GM18526 (cell line): Measurements from ENCODE around the gene SLC37A3.

Experiments used
- POLR2A ChIP-seq: IDR thresholded peaks from 3 replicates; pipeline ENCODE4 v1.6.1; 2011; ENCODE audit not compliant: insufficient read length; ENCODE audit errors: extremely low read depth

Gene SLC37A3

DNA sequence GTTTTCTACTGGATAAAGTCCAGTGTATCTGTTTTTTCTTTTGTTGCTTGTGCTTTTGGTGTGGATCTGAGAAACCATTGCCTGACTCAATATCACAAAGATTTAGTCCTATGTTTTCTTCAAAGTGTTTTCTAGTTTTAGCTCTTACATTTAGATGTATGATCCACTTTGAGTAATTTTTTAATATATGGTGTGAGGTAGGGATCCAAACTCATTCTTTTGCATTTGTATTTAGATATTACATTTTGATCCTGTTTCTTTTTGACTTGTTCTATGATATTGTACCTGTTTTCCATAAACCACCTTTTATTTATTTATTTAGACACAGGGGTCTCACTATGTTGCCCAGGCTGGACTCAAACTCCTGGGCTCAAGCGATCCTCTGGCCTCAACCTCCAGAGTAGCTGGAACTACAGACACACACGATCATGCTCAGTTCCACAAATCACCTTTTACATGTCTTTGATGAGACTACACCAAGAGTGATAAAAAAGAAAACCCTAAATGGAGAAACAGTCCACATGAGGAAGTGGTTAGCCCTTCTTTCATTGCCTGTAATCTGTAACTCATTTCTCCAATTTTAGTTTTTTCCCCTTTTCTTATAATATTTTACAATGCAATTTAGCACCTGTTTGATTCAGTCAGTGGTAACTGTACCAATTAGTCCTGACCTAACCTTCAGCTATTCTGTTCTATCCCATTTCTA is 86.0 kb downstream of the SLC37A3 start:
- TF ChIP-seq POLR2A = no peak

DNA sequence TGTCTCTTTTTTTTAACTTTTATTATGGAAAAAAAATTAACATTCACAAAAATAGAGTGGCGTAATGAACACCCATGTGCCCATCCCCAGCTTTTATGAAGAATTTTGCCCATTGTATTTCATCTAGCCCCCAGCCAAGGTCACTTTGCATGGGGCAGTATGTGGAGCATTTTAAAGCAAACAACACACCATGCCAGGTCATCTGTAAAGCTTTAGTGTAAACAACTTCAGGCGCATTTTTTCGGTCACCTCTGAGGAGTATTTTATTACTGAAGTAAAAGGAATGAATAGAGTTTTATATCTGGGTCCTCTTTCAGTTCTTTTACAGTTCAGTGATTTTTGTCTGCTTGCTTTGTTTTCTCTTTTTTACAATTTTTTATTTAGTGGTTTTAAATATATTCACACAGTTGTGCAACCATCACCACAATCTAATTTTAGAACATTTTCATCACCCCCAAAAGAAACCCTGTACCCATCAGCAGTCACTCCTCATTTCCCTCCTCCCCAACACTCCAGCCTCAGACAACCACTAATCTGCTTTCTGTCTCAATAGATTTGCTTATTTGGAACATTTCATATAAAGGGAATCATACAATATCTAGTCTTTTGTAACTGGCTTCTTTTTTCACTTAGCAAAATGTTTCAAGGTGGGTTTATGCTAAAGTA is 87.9 kb downstream of the SLC37A3 start:
- TF ChIP-seq POLR2A = no peak

DNA sequence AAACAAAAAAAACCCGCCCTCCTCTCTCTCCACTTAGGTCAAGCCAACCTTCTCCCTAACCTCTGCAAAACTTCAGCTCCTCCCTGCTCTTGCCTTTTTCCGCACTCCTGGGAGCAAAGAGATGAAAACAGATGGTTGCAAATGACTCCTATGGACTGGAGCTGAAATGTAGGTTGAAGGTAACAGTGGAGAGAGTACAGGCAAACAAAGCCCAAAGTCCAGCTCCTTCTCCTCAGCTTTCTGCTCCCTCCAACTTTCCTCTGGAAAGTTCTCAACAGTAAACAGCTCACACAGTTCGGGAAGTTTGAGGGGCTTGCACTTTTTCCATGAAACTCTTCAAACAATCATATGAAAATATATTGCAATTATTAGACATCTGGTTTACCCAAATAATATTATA is 90.3 kb downstream of the SLC37A3 start:
- TF ChIP-seq POLR2A = no peak

DNA sequence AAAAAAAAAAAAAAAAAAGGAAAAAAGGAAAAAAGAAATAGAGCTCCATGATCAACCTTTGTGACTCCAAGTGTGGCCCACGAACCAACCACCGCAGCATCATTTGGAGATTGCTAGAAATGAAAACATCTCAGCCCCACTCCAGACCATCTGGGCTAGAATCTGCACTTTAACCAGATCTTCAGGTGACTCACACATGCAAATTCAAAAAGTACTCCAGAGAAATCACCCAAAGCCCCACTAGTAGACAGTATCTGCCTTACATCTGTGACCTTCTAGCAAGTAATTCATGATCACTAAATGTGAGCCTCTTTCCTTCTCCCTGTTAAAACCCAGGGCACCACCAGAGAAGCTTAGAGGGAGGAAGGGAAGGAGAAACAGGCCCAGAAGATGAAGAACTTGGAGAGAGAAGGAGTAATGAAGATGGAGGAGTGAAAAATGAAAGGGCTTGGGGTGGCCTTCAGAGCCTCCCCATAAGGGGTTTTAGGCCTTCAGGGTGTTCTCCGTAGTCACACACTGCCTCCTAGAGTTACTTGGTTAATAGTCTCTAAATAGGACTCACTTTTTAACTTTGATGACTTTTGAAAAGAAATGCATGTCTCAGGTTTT is 94.0 kb downstream of the SLC37A3 start:
- TF ChIP-seq POLR2A = no peak

DNA sequence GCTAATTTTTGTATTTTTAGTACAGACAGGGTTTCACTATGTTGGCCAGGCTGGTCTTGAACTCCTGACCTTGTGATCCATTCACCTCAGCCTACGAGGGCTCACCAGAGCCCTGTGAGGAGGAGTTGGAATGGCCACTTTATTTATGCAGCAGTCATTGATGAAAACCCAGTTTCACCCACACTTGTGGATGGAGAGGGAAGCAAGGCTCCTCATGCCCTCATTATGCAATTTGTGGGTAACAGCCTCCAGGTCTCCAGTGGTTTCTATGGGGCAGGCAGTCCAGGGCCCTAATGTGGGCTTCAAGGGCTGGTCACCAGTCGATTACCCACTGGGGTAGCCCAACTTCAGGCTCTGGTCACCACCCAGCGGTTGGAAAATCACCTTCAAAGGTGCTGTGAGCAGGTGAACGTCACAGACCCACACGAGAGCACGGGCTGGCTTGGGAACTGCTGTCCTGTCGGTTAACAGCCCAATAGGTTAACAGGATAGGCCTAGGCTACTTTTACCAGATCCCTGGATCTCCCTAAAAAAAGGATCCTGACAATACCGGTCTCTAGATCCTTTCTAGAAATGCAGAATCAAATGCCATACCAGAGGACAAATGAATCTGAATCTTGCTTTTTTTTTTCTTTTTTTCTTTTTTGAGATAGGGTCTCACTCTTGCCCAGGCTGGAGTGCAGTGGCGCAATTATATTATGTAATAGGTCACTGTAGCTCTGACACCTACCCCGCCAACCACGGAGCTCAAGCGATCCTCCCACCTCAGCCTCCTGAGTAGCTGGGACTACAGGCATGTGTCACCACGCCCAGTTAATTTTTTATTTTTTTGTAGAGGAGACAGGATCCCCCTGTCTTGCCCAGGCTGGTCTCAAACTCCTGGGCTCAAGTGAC is 97.8 kb downstream of the SLC37A3 start:
- no peak for TF ChIP-seq POLR2A

DNA sequence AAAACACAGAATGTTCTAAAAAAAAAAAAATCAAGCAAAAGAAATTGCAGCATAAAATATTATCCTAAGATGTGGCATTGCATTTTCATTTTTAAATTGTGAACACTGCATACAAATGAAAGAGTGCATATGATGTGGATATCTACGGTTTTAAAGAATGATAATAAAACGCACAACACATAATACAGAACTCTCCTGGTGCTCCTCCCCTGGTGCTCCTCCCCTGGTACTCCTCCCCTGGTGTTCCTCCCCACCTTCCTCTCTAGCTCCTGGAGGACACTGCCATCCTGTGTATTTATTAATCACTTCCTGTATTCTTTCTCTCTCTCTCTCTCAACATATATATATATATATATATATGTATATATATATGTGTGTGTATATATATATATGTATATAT is 100.1 kb downstream of the SLC37A3 start:
- no peak for TF ChIP-seq POLR2A

DNA sequence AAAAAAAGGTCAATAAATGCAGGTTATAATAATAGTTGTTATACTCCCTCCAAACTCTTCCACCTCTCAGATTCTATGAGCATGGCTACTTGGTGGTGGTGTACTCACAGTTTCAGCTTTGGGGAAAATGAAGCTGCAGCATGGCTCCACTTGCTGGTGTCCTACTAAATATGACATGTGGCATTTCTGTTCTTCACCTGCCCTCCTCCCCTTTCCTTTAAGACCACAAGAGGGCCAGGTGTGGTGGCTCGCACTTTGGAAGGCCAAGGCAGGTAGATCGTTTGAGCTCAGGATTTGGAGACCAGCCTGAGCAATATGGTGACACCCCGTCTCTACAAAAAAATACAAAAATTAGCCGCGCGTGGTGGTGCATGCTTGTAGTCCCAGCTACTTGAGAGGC is 101.1 kb downstream of the SLC37A3 start:
- TF ChIP-seq POLR2A = no peak

DNA sequence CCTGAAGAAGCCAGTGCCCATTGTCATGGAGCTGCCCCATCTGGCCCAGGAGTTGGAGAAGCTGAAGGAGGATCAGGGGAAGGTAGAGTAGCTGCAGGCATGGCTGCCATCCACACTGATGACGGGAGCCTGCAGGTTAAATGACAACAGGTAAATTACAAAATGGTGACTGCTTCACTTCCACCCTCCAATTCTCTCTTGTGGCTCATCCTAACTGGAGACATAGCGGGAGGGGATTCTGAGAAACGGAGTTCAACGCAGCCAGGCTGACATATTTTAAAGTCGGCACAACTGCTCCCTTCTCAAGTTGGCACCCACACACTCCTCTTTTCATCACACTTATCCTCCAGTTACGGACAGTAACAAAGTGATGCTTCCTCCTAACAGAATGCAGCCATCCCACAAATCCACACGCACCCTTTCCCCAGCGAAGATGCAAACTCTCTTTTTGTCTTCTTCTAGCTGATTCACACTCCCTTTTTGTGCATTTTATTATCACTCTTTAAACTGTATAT is 103.0 kb downstream of the SLC37A3 start:
- no peak for TF ChIP-seq POLR2A

DNA sequence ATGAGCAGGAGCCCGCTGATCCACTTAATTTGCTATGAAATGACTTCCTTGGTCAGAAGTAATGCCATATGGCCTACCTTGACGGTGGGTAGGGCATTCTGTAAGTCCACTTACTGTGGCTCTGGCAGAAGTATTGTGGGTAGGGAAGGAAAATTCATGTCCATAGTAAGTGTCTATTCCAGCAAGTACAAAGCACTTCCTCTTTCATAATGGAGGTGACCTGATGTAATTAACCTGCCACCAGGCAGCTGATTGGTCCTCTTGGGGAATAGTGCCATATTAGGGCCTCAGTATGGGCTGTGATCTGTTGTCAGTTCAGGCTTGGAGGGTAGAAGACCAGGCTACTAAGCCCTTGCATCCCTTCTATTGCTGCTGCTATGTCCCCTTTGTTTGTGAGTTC is 103.9 kb downstream of the SLC37A3 start:
- TF ChIP-seq POLR2A = no peak

DNA sequence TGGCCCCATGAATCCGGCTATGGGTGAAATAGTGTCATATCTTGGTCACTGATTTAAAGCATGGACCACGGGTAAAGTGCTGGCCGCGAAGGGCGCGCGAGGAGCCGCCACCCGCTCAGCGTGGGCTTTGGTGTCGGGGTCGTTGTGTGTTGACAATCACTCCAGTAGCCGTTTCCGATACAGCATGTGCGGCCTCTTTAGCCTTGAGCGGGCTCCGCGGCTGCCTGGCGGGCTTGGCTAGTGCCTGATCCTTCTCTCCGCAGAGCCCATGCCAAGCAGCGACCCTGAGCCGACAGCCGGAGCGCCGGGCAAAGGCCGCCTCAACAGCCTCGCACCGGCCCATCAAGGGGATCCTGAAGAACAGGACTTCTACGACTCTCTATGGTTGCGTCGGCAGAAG is 105.9 kb downstream of the SLC37A3 start:
- TF ChIP-seq POLR2A = no peak

DNA sequence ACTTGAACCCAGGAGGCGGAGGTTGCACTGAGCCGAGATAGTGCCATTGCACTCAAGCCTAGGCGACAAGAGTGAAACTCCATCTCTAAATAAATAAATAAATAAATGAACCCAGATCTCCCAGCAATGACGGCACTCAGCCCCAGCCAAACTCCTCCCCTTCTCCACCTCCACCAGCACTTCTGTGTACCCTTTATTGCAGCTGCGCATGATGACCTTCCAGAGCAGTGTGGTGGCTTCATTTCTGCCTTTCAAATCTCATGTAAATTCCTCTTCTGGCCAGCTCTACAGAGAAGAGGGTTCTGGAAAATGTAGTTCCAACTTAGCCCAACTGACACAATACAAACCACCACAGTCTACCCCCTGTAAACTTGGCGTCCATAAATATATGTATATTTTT is 108.5 kb downstream of the SLC37A3 start:
- TF ChIP-seq POLR2A = no peak

DNA sequence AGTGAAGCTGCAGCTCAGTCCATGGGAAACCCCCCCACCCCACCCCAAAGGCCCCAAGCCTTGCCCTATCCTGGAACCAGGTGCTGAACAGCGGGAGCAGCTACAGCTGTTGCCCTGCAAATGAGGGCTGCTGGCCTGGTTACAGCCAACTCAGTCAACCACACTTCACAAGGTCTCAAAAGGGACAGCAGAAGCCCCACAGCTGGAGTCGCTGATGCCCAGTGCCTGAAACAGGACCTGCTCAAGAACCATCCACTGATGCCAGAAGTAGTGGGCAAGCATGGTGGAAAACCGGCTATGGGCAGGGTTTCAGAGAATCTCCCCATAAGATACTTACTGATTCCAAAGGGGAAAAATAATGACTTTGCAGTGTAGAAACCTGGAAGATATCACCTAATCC is 110.3 kb downstream of the SLC37A3 start:
- TF ChIP-seq POLR2A = no peak

DNA sequence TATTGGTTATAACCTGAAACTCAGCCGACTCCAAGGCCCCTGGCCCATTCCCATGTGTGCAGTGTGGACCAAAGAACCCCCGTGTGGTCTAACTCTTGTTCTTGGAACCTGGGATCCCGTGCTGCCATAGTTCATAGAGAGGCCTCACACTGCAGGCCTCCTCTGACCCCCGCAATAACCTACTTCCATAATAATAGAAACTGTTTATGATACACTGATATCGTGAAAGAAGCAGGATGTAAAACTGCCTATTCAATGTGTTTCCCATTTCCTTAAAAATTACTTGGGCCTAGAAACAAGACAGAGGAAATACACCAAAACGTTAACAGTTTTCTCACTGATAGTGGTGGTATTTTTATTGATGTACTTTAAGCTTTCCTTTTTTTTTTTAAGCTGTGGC is 112.4 kb downstream of the SLC37A3 start:
- no peak for TF ChIP-seq POLR2A

DNA sequence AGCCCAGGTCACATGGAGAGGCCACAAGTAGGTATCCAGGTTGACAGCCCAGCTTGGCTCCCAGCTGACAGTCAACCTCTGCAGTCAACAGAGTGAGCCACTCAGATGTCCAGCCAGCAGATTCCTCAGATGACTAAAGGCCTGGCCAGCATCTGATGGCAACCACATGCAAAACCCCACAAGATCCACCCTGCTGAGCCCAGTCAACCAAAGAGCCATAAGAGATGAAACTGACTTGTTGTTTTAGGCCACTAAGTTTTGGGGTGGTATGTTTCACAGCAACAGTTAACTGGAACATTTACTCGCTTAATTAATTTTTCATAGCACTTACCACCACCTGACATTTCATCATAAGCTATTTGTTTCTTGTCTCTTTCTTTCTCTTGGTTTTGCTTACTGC is 114.3 kb downstream of the SLC37A3 start:
- no peak for TF ChIP-seq POLR2A
